Measurements from ENCODE around the gene NDUFS8.
"Not testable (repeated sequence)": the region's sequence is repeated elsewhere in the genome, so short reads cannot be mapped to it uniquely, and the experiment has no call there.

Gene NDUFS8

GRCh38 chr11:68030318-68031143, at the start of gene NDUFS8:
Gene NDUFS8, plus strand, starts transcription at chr11:68030681. Its CDS starts 1,471 bp downstream, at chr11:68032152.
- peak; percentile 96 for DNase-seq

GRCh38 chr11:67981226-67981625, 49.3 kb upstream of the NDUFS8 start:
- DNase-seq = not testable (repeated sequence)

GRCh38 chr11:67982255-67982857, 48.1 kb upstream of the NDUFS8 start:
- DNase-seq = not testable (repeated sequence)

GRCh38 chr11:67983951-67984350, 46.5 kb upstream of the NDUFS8 start:
- DNase-seq = no peak

- DNase-seq = not testable (repeated sequence)
Observed at GRCh38 chr11:67985302-67985701, 45.2 kb upstream of the NDUFS8 start.

- DNase-seq = not testable (repeated sequence)
Observed at GRCh38 chr11:67990546-67991346, 39.7 kb upstream of the NDUFS8 start.

GRCh38 chr11:67991347-67992121, 38.9 kb upstream of the NDUFS8 start:
- not testable (repeated sequence) for DNase-seq

- DNase-seq = not testable (repeated sequence)
Observed at GRCh38 chr11:67993821-67994220, 36.7 kb upstream of the NDUFS8 start.

GRCh38 chr11:67994387-67994786, 36.1 kb upstream of the NDUFS8 start:
- DNase-seq = not testable (repeated sequence)

GRCh38 chr11:67995129-67995528, 35.4 kb upstream of the NDUFS8 start:
- DNase-seq = not testable (repeated sequence)

- not testable (repeated sequence) for DNase-seq
Observed at GRCh38 chr11:67995579-67995978, 34.9 kb upstream of the NDUFS8 start.

GRCh38 chr11:67996051-67996450, 34.4 kb upstream of the NDUFS8 start:
- no peak for DNase-seq

- DNase-seq = no peak
Observed at GRCh38 chr11:67996622-67997474, 33.6 kb upstream of the NDUFS8 start.

- no peak for DNase-seq
Observed at GRCh38 chr11:67997475-67997921, 33.0 kb upstream of the NDUFS8 start.

- DNase-seq = no peak
Observed at GRCh38 chr11:67998150-67999045, 32.1 kb upstream of the NDUFS8 start.

GRCh38 chr11:67999201-67999629, 31.3 kb upstream of the NDUFS8 start:
- DNase-seq = no peak

- no peak for DNase-seq
Observed at GRCh38 chr11:67999704-68000103, 30.8 kb upstream of the NDUFS8 start.

- no peak for DNase-seq
Observed at GRCh38 chr11:68002575-68002937, 27.9 kb upstream of the NDUFS8 start.

- DNase-seq = no peak
Observed at GRCh38 chr11:68002938-68003845, 27.3 kb upstream of the NDUFS8 start.

Data from GDM1 (cell line).